CD4-positive, alpha-beta T cell (primary cell): ENCODE data around the gene FHOD3. TPM values are rescaled to one million over a fixed set of nuclear protein-coding genes. Genes with fewer than 3 reads are reported as not detected.

Source experiments
- ATAC-seq: fragments of 200-7000 bp; cut with Tn5 transposase; one replicate; pipeline ENCODE4 v1.10.0; 2022; ENCODE audit warnings: mild to moderate bottlenecking; ENCODE audit not compliant: poor library complexity
- CTCF ChIA-PET: fragments of 350-600 bp; sonication (Branson Sonifier 250); formaldehyde crosslinking; loops from one replicate; lab custom pipeline; 2021; ENCODE audit warnings: antibody characterized with exemption, inconsistent platforms; lab: Charles Lee
- POLR2A ChIA-PET: fragments of 350-600 bp; sonication (Branson Sonifier 250); formaldehyde crosslinking; loops from one replicate; lab custom pipeline; 2021; ENCODE audit warnings: antibody characterized with exemption, inconsistent platforms; lab: Charles Lee
- DNase-seq, 14 experiments: peaks; one replicate each; pipeline ENCODE4 v3.0.0-alpha.2; 2013 to 2020; ENCODE audit warnings: mixed read lengths in 2 of 14
- H3K27ac ChIP-seq, 2 donors: one replicate each; pipeline versions ENCODE4 v1.5.1 to v1.7.0; 2013; ENCODE audit warnings: low read length in 2 of 2, low read depth in 1 of 2, mild to moderate bottlenecking in 1 of 2
- H3K27me3 ChIP-seq, 2 experiments: 1 replicate in 1 of 2; 2 replicates in 1 of 2; pipeline versions ENCODE4 v1.6.1 to v1.7.0; 2013; ENCODE audit warnings: low read length in 2 of 2, control low read depth in 1 of 2, mild to moderate bottlenecking in 1 of 2, moderate library complexity in 1 of 2; ENCODE audit not compliant: insufficient read depth in 2 of 2, control insufficient read depth in 1 of 2
- H3K36me3 ChIP-seq: one replicate; pipeline ENCODE4 v1.6.1; 2013; ENCODE audit warnings: low read length, control low read depth; ENCODE audit not compliant: insufficient read depth
- H3K4me1 ChIP-seq: one replicate; pipeline ENCODE4 v1.6.1; 2013; ENCODE audit warnings: low read length, control low read depth; ENCODE audit not compliant: insufficient read depth
- H3K4me3 ChIP-seq: one replicate; pipeline ENCODE4 v1.5.1; 2013; ENCODE audit warnings: mild to moderate bottlenecking, low read length, moderate library complexity
- H3K9me3 ChIP-seq, 2 experiments: 1 replicate in 1 of 2; 2 replicates in 1 of 2; pipeline versions ENCODE4 v1.6.1 to v1.7.0; 2013; ENCODE audit warnings: low read length in 2 of 2, mild to moderate bottlenecking in 2 of 2, control low read depth in 1 of 2, moderate library complexity in 1 of 2; ENCODE audit not compliant: control insufficient read depth in 1 of 2, insufficient read depth in 1 of 2
- H3K27ac Mint-ChIP-seq: one replicate; pipeline ENCODE4 v1.8.0; 2020; ENCODE audit warnings: mixed read lengths
- H3K27me3 Mint-ChIP-seq: one replicate; pipeline ENCODE4 v1.8.0; 2021; ENCODE audit warnings: mixed read lengths
- H3K36me3 Mint-ChIP-seq: one replicate; pipeline ENCODE4 v1.8.0; 2021; ENCODE audit warnings: low read depth, mixed read lengths
- H3K4me1 Mint-ChIP-seq: one replicate; pipeline ENCODE4 v1.8.0; 2021; ENCODE audit warnings: low read depth, mixed read lengths
- H3K4me3 Mint-ChIP-seq: one replicate; pipeline ENCODE4 v1.8.0; 2020; ENCODE audit warnings: mild to moderate bottlenecking, mixed read lengths
- H3K9me3 Mint-ChIP-seq: one replicate; pipeline ENCODE4 v1.8.0; 2020; ENCODE audit warnings: mixed read lengths
- intact Hi-C, 2 experiments: fragments of 100-400 bp; cut with DNase I in 1 of 2; cut with micrococcal nuclease in 1 of 2; formaldehyde crosslinking; loops; one replicate each; pipeline versions ENCODE4 v1.15.1 to v1.9.0; 2023 to 2025; cut with DNase I, micrococcal nuclease
- total RNA-seq, 174 experiments: library from RNA in 2 of 174; stranded (reverse) in 2 of 174; gene quantifications; one replicate each; pipeline ENCODE4 v1.2.3 and lab custom pipeline; 2021 to 2026
- TF ChIP-seq, protein P1 (sequence below): fragments of 200-600 bp; IDR thresholded peaks from one replicate; pipeline ENCODE4 v1.8.0; 2022; ENCODE audit warnings: antibody characterized with exemption, mild to moderate bottlenecking

The FHOD3 gene
- total RNA-seq, 2 experiments from 2014 or later, result not detected

- Histone ChIP-seq H3K4me3 (no peak overlapping the region), H3K27me3 (peaks cover 4 to 17% of the 10 kb centered on the region in 2 experiments), H3K9me3 (no peaks in the 10 kb centered on the region), H3K27ac (no peak overlapping the region), H3K36me3 (no peaks in the 10 kb centered on the region), H3K4me1 (no peaks in the 10 kb centered on the region)
- no peak for ATAC-seq
- no peak for DNase-seq
- ChIA-PET CTCF (no interaction called here), POLR2A (no interaction called here)
- no peaks in the 10 kb centered on the region for H3K36me3 Mint-ChIP-seq
- H3K4me1 Mint-ChIP-seq, result no peaks in the 10 kb centered on the region
- H3K4me3 Mint-ChIP-seq, result no peak overlapping the region
- TF ChIP-seq, protein P1, sequence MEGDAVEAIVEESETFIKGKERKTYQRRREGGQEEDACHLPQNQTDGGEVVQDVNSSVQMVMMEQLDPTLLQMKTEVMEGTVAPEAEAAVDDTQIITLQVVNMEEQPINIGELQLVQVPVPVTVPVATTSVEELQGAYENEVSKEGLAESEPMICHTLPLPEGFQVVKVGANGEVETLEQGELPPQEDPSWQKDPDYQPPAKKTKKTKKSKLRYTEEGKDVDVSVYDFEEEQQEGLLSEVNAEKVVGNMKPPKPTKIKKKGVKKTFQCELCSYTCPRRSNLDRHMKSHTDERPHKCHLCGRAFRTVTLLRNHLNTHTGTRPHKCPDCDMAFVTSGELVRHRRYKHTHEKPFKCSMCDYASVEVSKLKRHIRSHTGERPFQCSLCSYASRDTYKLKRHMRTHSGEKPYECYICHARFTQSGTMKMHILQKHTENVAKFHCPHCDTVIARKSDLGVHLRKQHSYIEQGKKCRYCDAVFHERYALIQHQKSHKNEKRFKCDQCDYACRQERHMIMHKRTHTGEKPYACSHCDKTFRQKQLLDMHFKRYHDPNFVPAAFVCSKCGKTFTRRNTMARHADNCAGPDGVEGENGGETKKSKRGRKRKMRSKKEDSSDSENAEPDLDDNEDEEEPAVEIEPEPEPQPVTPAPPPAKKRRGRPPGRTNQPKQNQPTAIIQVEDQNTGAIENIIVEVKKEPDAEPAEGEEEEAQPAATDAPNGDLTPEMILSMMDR, result no peak
- H3K27me3 Mint-ChIP-seq, result peaks cover 22% of the 10 kb centered on the region
- no peak overlapping the region for H3K27ac Mint-ChIP-seq
- no peaks in the 10 kb centered on the region for H3K9me3 Mint-ChIP-seq
- intact Hi-C loops, result no loop called here
These were observed 80.1 kb downstream of the FHOD3 start for GRCh38 chr18:36377626-36378025.

DNA sequence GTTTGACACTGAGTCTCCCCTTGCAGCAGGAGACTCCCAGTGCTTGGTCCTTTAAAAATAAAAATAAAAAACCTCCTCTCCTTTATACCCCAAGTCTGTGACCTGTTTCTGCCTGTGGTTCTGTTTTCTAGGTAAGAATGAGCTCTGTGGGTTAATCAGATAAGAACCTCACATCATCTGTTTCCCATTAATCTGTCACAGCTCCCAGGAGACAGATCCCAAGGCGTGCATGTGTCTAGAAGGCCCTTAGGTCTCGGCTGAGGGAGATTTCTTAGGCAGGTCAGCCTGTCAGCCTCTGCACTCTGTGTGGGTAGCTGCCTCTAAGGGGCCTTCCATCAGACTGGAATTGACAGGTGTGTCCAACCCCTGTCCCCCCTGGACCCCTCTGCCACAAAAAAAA is 80.7 kb downstream of the FHOD3 start:
- no peaks in the 10 kb centered on the region for H3K36me3 ChIP-seq
- H3K4me1 ChIP-seq, result no peaks in the 10 kb centered on the region
- no peak overlapping the region for H3K27ac ChIP-seq
- H3K27me3 ChIP-seq, result peaks cover 4 to 12% of the 10 kb centered on the region in 2 experiments
- TF ChIP-seq, protein P1, result no peak
- Mint-ChIP-seq H3K27me3 (peaks cover 17% of the 10 kb centered on the region), H3K4me1 (no peaks in the 10 kb centered on the region), H3K36me3 (no peaks in the 10 kb centered on the region), H3K9me3 (no peaks in the 10 kb centered on the region), H3K4me3 (no peak overlapping the region), H3K27ac (no peak overlapping the region)
- ATAC-seq, result no peak
- CTCF ChIA-PET, result no interaction called here
- intact Hi-C loops, result no loop called here
- DNase-seq, result no peak
- no peak overlapping the region for H3K4me3 ChIP-seq
- H3K9me3 ChIP-seq, result no peaks in the 10 kb centered on the region
- POLR2A ChIA-PET, result no interaction called here

GRCh38 chr18:36379435-36379984 is 82.0 kb downstream of the FHOD3 start:
- Mint-ChIP-seq H3K36me3 (no peaks in the 10 kb centered on the region), H3K4me1 (no peaks in the 10 kb centered on the region), H3K27ac (no peak overlapping the region), H3K4me3 (no peak overlapping the region), H3K27me3 (peaks cover 7% of the 10 kb centered on the region), H3K9me3 (no peaks in the 10 kb centered on the region)
- Histone ChIP-seq H3K27ac (no peak overlapping the region), H3K9me3 (no peaks in the 10 kb centered on the region), H3K27me3 (peaks cover 4 to 9% of the 10 kb centered on the region in 2 experiments), H3K4me3 (no peak overlapping the region), H3K36me3 (no peaks in the 10 kb centered on the region), H3K4me1 (no peaks in the 10 kb centered on the region)
- intact Hi-C loops, result no loop called here
- DNase-seq, result no peak
- ChIA-PET POLR2A (no interaction called here), CTCF (no interaction called here)
- ATAC-seq, result no peak
- TF ChIP-seq, protein P1, result no peak
